ENCODE results near the gene SPAG16.

The SPAG16 gene

DNA sequence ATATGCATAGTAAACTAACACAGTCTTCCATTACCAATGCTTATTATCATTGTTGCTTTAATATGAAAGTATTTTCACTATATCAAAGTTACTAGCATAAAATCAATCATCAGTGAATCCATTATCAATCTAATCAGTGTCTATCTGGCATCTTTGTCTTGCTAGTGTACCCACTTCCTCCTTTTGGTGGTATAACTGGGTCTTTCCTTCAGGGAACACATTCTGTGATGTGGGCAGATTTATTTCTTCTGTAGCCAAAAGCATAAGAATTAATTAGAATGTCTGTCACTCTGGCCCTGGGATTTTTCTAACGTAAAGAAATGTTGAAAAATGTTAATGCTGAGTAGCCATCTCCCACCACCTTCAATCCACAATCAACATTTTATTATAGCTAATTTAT is 970.8 kb downstream of the SPAG16 start:
- Histone ChIP-seq H4K20me1 (ENCODE audit: low read depth, low read length) (no peaks in the 10 kb centered on the region), H3K9me3 (ENCODE audit: insufficient read depth, low read length) (no peaks in the 10 kb centered on the region), H3K9ac (ENCODE audit: low read length) (no peak overlapping the region), H2AFZ (ENCODE audit: low read depth, low read length, severe bottlenecking) (no peak overlapping the region), H3F3A (ENCODE audit: insufficient read depth) (no peaks in the 10 kb centered on the region), H3K36me3 (ENCODE audit: low read length) (no peaks in the 10 kb centered on the region), H3K27me3 (ENCODE audit: low read length) (no peaks in the 10 kb centered on the region), H3K4me3 (ENCODE audit: insufficient read depth, low read length, poor library complexity, severe bottlenecking) (no peak overlapping the region), H3K4me2 (ENCODE audit: low read depth, low read length, poor library complexity, severe bottlenecking) (no peak overlapping the region), H3K9me2 (replicated peaks; ENCODE audit: insufficient read depth, low read length) (no peaks in the 10 kb centered on the region), H3K79me2 (ENCODE audit: insufficient read depth, low read length) (no peaks in the 10 kb centered on the region), H3K27ac (ENCODE audit: low read depth, low read length) (no peak overlapping the region)
- TF ChIP-seq, protein P1, sequence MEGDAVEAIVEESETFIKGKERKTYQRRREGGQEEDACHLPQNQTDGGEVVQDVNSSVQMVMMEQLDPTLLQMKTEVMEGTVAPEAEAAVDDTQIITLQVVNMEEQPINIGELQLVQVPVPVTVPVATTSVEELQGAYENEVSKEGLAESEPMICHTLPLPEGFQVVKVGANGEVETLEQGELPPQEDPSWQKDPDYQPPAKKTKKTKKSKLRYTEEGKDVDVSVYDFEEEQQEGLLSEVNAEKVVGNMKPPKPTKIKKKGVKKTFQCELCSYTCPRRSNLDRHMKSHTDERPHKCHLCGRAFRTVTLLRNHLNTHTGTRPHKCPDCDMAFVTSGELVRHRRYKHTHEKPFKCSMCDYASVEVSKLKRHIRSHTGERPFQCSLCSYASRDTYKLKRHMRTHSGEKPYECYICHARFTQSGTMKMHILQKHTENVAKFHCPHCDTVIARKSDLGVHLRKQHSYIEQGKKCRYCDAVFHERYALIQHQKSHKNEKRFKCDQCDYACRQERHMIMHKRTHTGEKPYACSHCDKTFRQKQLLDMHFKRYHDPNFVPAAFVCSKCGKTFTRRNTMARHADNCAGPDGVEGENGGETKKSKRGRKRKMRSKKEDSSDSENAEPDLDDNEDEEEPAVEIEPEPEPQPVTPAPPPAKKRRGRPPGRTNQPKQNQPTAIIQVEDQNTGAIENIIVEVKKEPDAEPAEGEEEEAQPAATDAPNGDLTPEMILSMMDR (IDR thresholded peaks at IDR 0.05; ENCODE audit: insufficient read depth, low read length, poor library complexity, severe bottlenecking) = no peak
- TF ChIP-seq EZH2phosphoT487 (conservative IDR thresholded peaks at IDR 0.05; ENCODE audit: low read length) = no peak

DNA sequence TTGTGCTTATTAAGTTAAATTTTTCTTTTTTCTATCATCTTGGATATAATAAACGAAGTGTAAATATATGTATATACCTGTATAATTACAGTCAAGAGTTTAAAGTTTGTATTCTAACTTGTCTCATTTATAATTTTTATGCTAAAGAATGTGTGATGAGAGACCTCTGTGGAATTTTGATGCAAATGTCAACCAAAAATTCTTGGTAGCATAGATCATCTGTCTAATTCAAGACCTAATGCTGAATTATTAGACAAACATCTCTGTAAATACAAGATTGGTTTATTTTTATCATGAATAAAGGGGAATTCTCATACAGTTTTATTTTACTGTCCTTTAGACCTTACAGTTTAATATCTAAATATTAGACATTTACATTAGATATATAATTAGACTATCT is 977.4 kb downstream of the SPAG16 start:
- TF ChIP-seq, protein P1 (IDR thresholded peaks at IDR 0.05; ENCODE audit: insufficient read depth, low read length, poor library complexity, severe bottlenecking) = no peak
- no peak for TF ChIP-seq EZH2phosphoT487 (conservative IDR thresholded peaks at IDR 0.05; ENCODE audit: low read length)
- H3K4me2 ChIP-seq (ENCODE audit: low read depth, low read length, poor library complexity, severe bottlenecking) = no peak overlapping the region
- H3K27me3 ChIP-seq (ENCODE audit: low read length) = no peaks in the 10 kb centered on the region

DNA sequence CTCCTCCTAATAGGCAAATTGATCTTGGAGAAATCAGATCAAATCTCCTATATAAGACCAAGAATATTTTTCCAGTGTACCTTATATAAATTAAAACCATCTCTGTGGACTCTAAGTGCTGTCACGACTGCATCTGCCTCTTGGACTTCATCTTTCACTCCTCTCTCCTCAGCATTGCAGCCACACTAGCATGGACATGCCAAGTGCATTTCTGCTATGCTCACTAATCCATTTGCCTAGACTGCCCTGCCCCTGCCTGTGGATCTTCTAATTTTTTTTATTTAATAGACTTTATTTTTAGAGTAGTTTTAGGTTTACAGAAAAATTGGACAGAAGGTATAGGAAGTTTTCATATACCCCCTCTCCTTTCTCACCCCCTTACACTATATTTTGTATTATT is 979.9 kb downstream of the SPAG16 start:
- no peak for TF ChIP-seq EZH2phosphoT487 (conservative IDR thresholded peaks at IDR 0.05; ENCODE audit: low read length)
- TF ChIP-seq, protein P1 (IDR thresholded peaks at IDR 0.05; ENCODE audit: insufficient read depth, low read length, poor library complexity, severe bottlenecking) = no peak
- no peak overlapping the region for H3K9ac ChIP-seq (ENCODE audit: low read length)
- no peaks in the 10 kb centered on the region for H3K9me3 ChIP-seq (ENCODE audit: insufficient read depth, low read length)
- no peak overlapping the region for H3K27ac ChIP-seq (ENCODE audit: low read depth, low read length)
- H3F3A ChIP-seq (ENCODE audit: insufficient read depth) = no peaks in the 10 kb centered on the region
- H3K4me3 ChIP-seq (ENCODE audit: insufficient read depth, low read length, poor library complexity, severe bottlenecking) = no peak overlapping the region
- H3K9me2 ChIP-seq (replicated peaks; ENCODE audit: insufficient read depth, low read length) = no peaks in the 10 kb centered on the region
- no peak overlapping the region for H2AFZ ChIP-seq (ENCODE audit: low read depth, low read length, severe bottlenecking)
- no peaks in the 10 kb centered on the region for H4K20me1 ChIP-seq (ENCODE audit: low read depth, low read length)
- no peaks in the 10 kb centered on the region for H3K36me3 ChIP-seq (ENCODE audit: low read length)
- no peak overlapping the region for H3K4me2 ChIP-seq (ENCODE audit: low read depth, low read length, poor library complexity, severe bottlenecking)
- H3K27me3 ChIP-seq (ENCODE audit: low read length) = no peaks in the 10 kb centered on the region
- no peaks in the 10 kb centered on the region for H3K79me2 ChIP-seq (ENCODE audit: insufficient read depth, low read length)

More for the DNA sequence above, 977.4 kb downstream of the SPAG16 start:
- Histone ChIP-seq H3K36me3 (ENCODE audit: low read length) (no peaks in the 10 kb centered on the region), H3K79me2 (ENCODE audit: insufficient read depth, low read length) (no peaks in the 10 kb centered on the region), H3K9me2 (replicated peaks; ENCODE audit: insufficient read depth, low read length) (no peaks in the 10 kb centered on the region), H2AFZ (ENCODE audit: low read depth, low read length, severe bottlenecking) (no peak overlapping the region), H3K27ac (ENCODE audit: low read depth, low read length) (no peak overlapping the region), H3F3A (ENCODE audit: insufficient read depth) (no peaks in the 10 kb centered on the region), H3K9me3 (ENCODE audit: insufficient read depth, low read length) (no peaks in the 10 kb centered on the region), H4K20me1 (ENCODE audit: low read depth, low read length) (no peaks in the 10 kb centered on the region), H3K9ac (ENCODE audit: low read length) (no peak overlapping the region), H3K4me3 (ENCODE audit: insufficient read depth, low read length, poor library complexity, severe bottlenecking) (no peak overlapping the region)
